ENCODE data around the gene FBXO17.

DNA sequence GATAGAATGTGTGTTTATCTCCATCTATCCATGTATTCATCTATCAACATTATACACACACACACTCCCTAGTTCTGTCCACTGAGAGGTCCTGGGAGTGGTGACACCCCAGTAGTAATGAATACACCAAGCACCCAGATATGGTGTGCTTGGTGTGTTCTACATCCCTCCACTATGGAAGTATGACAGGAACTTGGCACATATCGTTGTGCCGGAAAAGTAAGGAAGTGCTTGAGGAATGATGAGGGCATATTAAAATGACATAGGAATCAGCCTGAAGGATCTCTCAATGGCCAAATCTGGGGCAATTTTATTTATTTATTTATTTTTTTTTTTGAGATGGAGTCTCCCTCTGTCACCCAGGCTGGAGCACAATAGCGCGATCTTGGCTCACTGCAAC is 28.3 kb upstream of the FBXO17 start:
- no peak for TF ChIP-seq CTCF (IDR thresholded peaks at IDR 0.05; ENCODE audit: low read depth, low read length, poor library complexity, severe bottlenecking)
- TF ChIP-seq EZH2phosphoT487 (IDR thresholded peaks at IDR 0.05; ENCODE audit: borderline replicate concordance, low read length): no peak
